HTERT RPE-1 (cell line): Measurements from ENCODE around the gene PCDHGB1.
"Not testable (repeated sequence)": the region's sequence is repeated elsewhere in the genome, so short reads cannot be mapped to it uniquely, and the experiment has no call there.

ENCODE experiments used
- in situ Hi-C: fragments of 300-500 bp; cut with MboI; formaldehyde crosslinking; loops from 4 replicates; pipeline ENCODE4 v1.14.3; 2020; ENCODE audit warnings: low sequenced_read_pairs

The PCDHGB1 gene

DNA sequence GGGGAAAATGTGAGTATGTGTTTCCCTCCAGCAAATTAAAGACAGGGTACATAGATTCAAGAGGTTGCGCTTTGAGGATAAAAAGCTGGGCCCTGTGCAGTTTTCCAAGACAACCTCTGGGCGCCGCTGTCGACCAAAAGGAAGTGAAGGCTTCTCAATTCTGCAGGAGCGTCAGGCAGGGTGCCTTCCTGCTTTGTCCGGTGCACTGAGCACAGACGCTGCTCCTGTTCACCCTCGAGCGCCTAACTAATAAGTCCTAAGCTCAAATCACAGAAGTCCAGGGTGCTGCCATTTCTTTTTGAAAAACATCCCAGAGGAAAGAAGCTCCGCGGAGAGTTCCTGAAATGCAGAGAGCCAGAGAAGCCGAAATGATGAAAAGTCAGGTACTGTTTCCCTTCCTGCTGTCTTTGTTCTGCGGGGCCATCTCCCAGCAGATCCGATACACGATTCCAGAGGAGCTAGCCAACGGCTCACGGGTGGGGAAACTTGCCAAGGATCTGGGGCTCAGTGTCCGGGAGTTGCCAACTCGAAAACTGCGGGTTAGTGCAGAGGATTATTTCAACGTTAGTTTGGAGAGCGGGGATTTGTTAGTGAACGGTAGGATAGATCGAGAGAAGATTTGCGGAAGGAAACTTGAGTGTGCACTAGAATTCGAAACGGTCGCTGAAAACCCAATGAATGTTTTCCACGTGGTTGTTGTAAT, at the start of gene PCDHGB1:
Gene PCDHGB1, plus strand, starts transcription at position 183 of the 703 bp plus-strand sequence. Its CDS starts 162 bp downstream, at position 345.
- in situ Hi-C loops: no loop called here

DNA sequence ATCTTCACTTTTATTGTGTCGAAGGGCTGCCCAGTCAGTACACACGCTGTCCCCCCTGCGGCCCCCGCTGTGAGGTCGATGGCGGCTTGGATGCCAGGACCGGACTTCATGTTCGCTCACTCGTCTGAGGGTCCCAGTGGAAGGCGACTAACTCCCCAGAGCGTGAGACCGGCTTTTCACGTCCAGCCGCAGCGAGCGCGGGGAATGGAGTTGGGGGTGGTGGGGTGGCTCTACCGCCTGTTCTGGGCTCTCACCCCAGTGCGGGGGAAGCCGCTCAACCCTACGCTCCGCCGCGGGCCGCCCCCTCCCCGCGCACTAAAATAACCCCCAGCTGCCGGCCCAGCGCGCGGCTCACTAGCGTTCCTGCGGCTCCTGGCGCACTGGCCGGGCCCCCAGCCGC, 46.1 kb upstream of the PCDHGB1 start, which contains the start of gene SLC25A2:
Gene SLC25A2, minus strand, starts transcription at position 294 of the 400 bp plus-strand sequence. Its CDS starts 184 bp downstream, at position 110.
- in situ Hi-C loops: no loop called here

DNA sequence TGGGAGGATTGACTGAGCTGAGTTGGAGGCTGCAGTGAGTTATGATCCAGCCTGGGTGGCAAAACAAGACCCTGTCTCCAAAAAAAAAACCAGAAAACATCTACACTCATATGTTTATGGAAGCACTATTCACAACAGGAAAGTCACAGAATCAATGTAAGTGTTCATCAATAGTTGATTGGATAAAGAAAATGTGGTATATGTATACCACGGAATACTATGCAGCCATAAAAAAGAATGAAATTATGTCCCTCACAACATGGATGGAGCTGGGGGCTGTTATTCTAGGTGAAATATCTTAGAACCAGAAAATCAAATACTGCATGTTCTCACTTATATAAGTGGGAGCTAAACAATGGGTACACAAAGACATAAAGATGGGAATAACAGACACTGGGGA, 43.3 kb upstream of the PCDHGB1 start:
- in situ Hi-C loops: no loop called here

DNA sequence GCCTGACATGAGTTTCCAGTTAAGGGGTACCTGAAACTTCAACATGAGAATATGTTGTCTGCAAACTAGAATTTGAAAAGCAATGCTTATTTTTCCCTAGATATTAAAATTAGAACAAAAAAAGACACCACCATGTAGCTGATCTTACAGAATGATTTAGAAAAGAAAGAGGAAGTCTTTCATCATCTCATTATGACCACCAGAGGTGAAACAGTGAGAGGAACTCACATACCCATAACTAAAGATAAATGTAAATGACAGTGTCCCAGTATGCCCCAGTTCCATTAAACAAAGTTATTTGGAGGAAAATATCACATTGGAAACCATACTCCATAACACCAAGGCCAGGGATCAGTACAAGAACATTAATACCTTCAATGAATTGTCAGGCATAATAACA, 36.2 kb upstream of the PCDHGB1 start:
- in situ Hi-C loops: no loop called here

DNA sequence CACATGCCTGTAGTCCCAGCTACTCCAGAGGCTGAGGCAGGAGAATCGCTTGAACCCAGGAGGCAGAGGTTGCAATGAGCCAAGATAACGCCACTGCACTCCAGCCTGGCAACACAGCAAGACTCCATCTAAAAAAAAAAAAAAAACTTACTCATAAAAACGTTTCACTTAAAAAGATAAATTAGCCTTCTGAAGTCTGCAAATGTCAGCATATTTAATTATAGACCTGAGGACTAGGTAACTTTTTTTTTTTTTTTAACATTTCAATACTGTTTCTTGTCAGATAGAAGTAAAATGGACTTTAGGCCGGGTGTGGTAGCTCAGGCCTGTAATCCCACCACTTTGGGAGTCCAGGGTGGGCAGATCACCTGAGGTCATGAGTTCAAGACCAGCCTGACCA, 32.9 kb upstream of the PCDHGB1 start:
- in situ Hi-C loops: not testable (repeated sequence)

DNA sequence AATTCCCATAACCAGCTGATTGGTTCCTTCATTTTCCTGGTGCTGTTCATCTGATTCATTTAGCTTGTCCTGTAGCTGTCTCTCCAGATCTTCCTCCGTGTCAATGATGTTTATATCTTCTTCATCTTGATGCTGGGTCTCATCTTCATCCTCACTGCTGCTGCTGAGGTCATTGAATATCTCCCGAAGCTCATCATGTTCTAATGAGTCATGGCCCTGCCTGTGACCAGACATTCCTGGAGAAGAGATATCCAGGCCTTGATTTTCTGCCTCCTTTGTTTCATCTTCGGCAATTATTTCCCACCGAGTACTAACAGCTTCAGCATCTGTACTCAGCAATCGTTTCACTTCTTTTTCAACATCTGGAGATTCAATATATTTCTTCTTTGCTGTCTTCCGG, 30.7 kb upstream of the PCDHGB1 start:
- in situ Hi-C loops: no loop called here

GRCh38 chr5:141319699-141320098, 30.2 kb upstream of the PCDHGB1 start:
- in situ Hi-C loops: no loop called here

- in situ Hi-C loops: no loop called here
Observed at GRCh38 chr5:141320225-141321169, 29.4 kb upstream of the PCDHGB1 start, which contains the start of gene TAF7. Gene TAF7 (minus strand): TSS chr5:141320784. CDS start chr5:141320044, 740 bp downstream.

GRCh38 chr5:141322261-141322660, 27.6 kb upstream of the PCDHGB1 start:
- in situ Hi-C loops: no loop called here

- in situ Hi-C loops: no loop called here
Observed at GRCh38 chr5:141326088-141326854, 23.6 kb upstream of the PCDHGB1 start.

- in situ Hi-C loops: no loop called here
Observed at GRCh38 chr5:141328231-141328630, 21.7 kb upstream of the PCDHGB1 start.

- in situ Hi-C loops: no loop called here
Observed at GRCh38 chr5:141330299-141331080, 19.4 kb upstream of the PCDHGB1 start, which contains the start of gene PCDHGA1. Gene PCDHGA1 (plus strand): TSS chr5:141330514.

GRCh38 chr5:141332571-141332970, 17.3 kb upstream of the PCDHGB1 start:
- in situ Hi-C loops: not testable (repeated sequence)

DNA sequence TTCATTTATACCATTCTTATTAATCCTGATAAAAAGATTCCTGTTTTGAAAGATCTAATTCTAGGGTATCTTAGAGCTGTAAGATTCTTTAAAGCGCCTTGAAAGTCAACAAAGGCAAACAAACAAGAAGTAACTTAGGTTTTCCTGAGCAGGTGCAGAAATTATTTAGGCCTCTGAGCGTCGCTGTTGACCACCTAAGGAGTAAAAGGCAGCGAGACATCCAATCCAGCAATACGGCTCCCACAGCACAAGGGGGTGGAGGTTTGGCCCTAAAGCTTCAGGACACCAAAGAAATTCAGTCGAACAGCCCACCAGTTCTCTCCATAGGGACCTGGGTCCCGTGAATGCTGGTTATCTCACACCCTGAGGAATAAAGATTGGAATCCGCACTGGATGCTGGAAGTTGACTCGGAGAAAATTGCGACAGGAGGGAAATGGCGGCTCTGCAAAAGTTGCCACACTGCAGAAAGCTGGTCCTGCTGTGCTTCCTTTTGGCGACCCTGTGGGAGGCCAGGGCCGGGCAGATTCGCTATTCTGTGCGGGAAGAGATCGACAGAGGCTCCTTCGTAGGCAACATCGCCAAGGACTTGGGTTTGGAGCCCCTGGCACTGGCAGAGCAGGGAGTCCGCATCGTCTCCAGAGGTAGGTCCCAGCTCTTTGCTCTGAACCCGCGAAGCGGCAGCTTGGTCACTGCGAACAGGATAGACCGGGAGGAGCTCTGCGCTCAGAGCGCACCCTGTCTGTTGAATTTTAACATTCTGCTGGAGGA, 11.2 kb upstream of the PCDHGB1 start, which contains the start of gene PCDHGA2:
Gene PCDHGA2, plus strand, starts transcription at position 223 of the 769 bp plus-strand sequence.
- in situ Hi-C loops: no loop called here

DNA sequence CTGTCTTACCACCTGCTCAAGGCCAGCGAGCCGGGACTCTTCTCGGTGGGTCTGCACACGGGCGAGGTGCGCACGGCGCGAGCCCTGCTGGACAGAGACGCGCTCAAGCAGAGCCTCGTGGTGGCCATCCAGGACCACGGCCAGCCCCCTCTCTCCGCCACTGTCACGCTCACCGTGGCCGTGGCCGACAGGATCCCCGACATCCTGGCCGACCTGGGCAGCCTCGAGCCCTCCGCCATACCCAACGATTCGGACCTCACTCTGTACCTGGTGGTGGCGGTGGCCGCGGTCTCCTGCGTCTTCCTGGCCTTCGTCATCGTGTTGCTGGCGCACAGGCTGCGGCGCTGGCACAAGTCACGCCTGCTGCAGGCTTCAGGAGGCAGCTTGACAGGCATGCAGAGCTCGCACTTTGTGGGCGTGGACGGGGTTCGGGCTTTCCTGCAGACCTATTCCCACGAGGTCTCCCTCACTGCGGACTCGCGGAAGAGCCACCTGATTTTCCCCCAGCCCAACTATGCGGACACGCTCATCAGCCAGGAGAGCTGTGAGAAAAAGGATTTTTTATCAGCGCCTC, 9.0 kb upstream of the PCDHGB1 start:
- in situ Hi-C loops: not testable (repeated sequence)

- in situ Hi-C loops: no loop called here
Observed at GRCh38 chr5:141342773-141343172, 7.1 kb upstream of the PCDHGB1 start.

- in situ Hi-C loops: no loop called here
Observed at GRCh38 chr5:141343242-141343952, 6.5 kb upstream of the PCDHGB1 start, which contains the start of gene PCDHGA3. Gene PCDHGA3 (plus strand): TSS chr5:141343829. CDS start chr5:141344034, 205 bp downstream.

- in situ Hi-C loops: no loop called here
Observed at GRCh38 chr5:141343953-141344463, 5.9 kb upstream of the PCDHGB1 start.
